GM23338 (cell line): ENCODE measurements around the gene CRYBG2. TPM values are rescaled to one million over a fixed set of nuclear protein-coding genes. Genes with fewer than 3 reads are reported as not detected.

ENCODE experiments used
- ATAC-seq: fragments of 200-7000 bp; cut with Tn5 transposase; 3 replicates; pipeline ENCODE4 v1.9.1; 2020
- DNase-seq: peaks from one replicate; pipeline ENCODE4 v3.0.0-alpha.2; 2015; ENCODE audit warnings: low spot score
- H2AFZ ChIP-seq: fragments of 200-600 bp; sonication (generic); 2 replicates; pipeline ENCODE4 v1.8.0; 2016; ENCODE audit warnings: antibody characterized with exemption, mild to moderate bottlenecking, moderate library complexity
- H3F3A ChIP-seq: fragments of 200-600 bp; sonication (generic); replicated peaks from 2 replicates; pipeline ENCODE4 v1.8.0; 2017; ENCODE audit warnings: antibody characterized with exemption, mixed run types, low read depth
- H3K27ac ChIP-seq: fragments of 200-600 bp; sonication (generic); 2 replicates; pipeline ENCODE4 v1.6.1; 2016; ENCODE audit warnings: low read depth
- H3K27me3 ChIP-seq: fragments of 200-600 bp; sonication (generic); 2 replicates; pipeline ENCODE4 v1.8.0; 2016; ENCODE audit warnings: mild to moderate bottlenecking, mixed run types, moderate library complexity; ENCODE audit not compliant: insufficient read depth
- H3K36me3 ChIP-seq: fragments of 200-600 bp; sonication (generic); 2 replicates; pipeline ENCODE4 v1.8.0; 2016; ENCODE audit warnings: mild to moderate bottlenecking; ENCODE audit not compliant: insufficient read depth
- H3K4me1 ChIP-seq: fragments of 200-600 bp; sonication (generic); 2 replicates; pipeline ENCODE4 v1.8.0; 2016; ENCODE audit warnings: mild to moderate bottlenecking, moderate library complexity; ENCODE audit not compliant: insufficient read depth
- H3K4me2 ChIP-seq: fragments of 200-600 bp; sonication (generic); 2 replicates; pipeline ENCODE4 v1.7.1; 2017; ENCODE audit warnings: mixed run types
- H3K4me3 ChIP-seq: fragments of 200-600 bp; sonication (generic); 2 replicates; pipeline ENCODE4 v1.6.1; 2016; ENCODE audit warnings: mixed run types
- H3K79me2 ChIP-seq: fragments of 200-600 bp; sonication (generic); replicated peaks from 2 replicates; pipeline ENCODE4 v1.8.0; 2017; ENCODE audit warnings: mild to moderate bottlenecking; ENCODE audit not compliant: insufficient read depth
- H3K9me2 ChIP-seq: fragments of 200-600 bp; sonication (generic); 2 replicates; pipeline ENCODE4 v1.8.0; 2017; ENCODE audit not compliant: insufficient read depth
- H4K20me1 ChIP-seq: fragments of 200-600 bp; sonication (generic); replicated peaks from 2 replicates; pipeline ENCODE4 v1.8.0; 2017; ENCODE audit warnings: mild to moderate bottlenecking; ENCODE audit not compliant: insufficient read depth
- H3K27ac Mint-ChIP-seq: 2 replicates; pipeline ENCODE4 v1.8.0; 2020; ENCODE audit warnings: inconsistent platforms, mild to moderate bottlenecking, moderate library complexity, mixed read lengths
- H3K27me3 Mint-ChIP-seq: 3 replicates; pipeline ENCODE4 v1.8.0; 2022; ENCODE audit warnings: low read depth, mild to moderate bottlenecking, moderate library complexity, mixed read lengths, inconsistent platforms; ENCODE audit not compliant: insufficient read depth, poor library complexity
- H3K36me3 Mint-ChIP-seq: 3 replicates; pipeline ENCODE4 v1.8.0; 2021; ENCODE audit warnings: low read depth, mild to moderate bottlenecking, inconsistent platforms, moderate library complexity, mixed read lengths
- H3K4me1 Mint-ChIP-seq: 3 replicates; pipeline ENCODE4 v1.8.0; 2020; ENCODE audit warnings: mild to moderate bottlenecking, inconsistent platforms, mixed read lengths
- H3K4me3 Mint-ChIP-seq: 3 replicates; pipeline ENCODE4 v1.8.0; 2021; ENCODE audit warnings: moderate library complexity, mild to moderate bottlenecking, inconsistent platforms, mixed read lengths
- H3K9me3 Mint-ChIP-seq: 3 replicates; pipeline ENCODE4 v1.8.0; 2020; ENCODE audit warnings: moderate library complexity, mild to moderate bottlenecking, inconsistent platforms, mixed read lengths
- CREB1 ChIP-seq: fragments of 250-450 bp; sonication (Bioruptor Pico); IDR thresholded peaks from 2 replicates; pipeline ENCODE4 v1.5.0; 2020; ENCODE audit warnings: low read depth, mild to moderate bottlenecking, moderate library complexity
- ETS1 ChIP-seq: IDR thresholded peaks from 2 replicates; pipeline ENCODE4 v1.6.1; 2016; ENCODE audit warnings: antibody characterized with exemption
- EZH2 ChIP-seq: fragments of 200-600 bp; sonication (generic); IDR thresholded peaks from one replicate; pipeline ENCODE4 v1.8.0; 2017; ENCODE audit warnings: antibody characterized with exemption, mild to moderate bottlenecking, low read depth; ENCODE audit not compliant: unreplicated experiment
- EZH2phosphoT487 ChIP-seq: fragments of 200-600 bp; sonication (generic); IDR thresholded peaks from one replicate; pipeline ENCODE4 v1.8.1; 2018; ENCODE audit warnings: antibody characterized with exemption; ENCODE audit not compliant: unreplicated experiment
- JUNB ChIP-seq: IDR thresholded peaks from one replicate; pipeline ENCODE4 v1.6.1; 2016; ENCODE audit warnings: antibody characterized with exemption; ENCODE audit not compliant: unreplicated experiment
- NANOG ChIP-seq: IDR thresholded peaks from 2 replicates; pipeline ENCODE4 v1.6.1; 2016; ENCODE audit warnings: antibody characterized with exemption, borderline replicate concordance
- POLR2AphosphoS5 ChIP-seq: IDR thresholded peaks from 2 replicates; pipeline ENCODE4 v1.6.1; 2016; ENCODE audit warnings: antibody characterized with exemption, low read depth
- STAT1 ChIP-seq: IDR thresholded peaks from one replicate; pipeline ENCODE4 v1.6.1; 2016; ENCODE audit warnings: antibody characterized with exemption; ENCODE audit not compliant: unreplicated experiment
- ZNF114 ChIP-seq: fragments of 250-450 bp; sonication (Bioruptor Pico); IDR thresholded peaks from 2 replicates; pipeline ENCODE4 v1.5.0; 2020; ENCODE audit warnings: mild to moderate bottlenecking, moderate library complexity
- ZNF331 ChIP-seq: fragments of 250-450 bp; sonication (Bioruptor Pico); IDR thresholded peaks from 2 replicates; pipeline ENCODE4 v1.5.0; 2020; ENCODE audit warnings: low read depth, mild to moderate bottlenecking, moderate library complexity
- polyA plus RNA-seq: library from polyadenylated mRNA; unstranded; fragments of >200 nt; fragmentation: Nextera tagmentation; extraction: Ambion mirVana; gene quantifications from 2 replicates; pipeline ENCODE4 v1.2.1, GENCODE V29; 2016
- total RNA-seq: library from RNA; depleted of rRNA; stranded (reverse); fragments of >200 nt; shearing (Covaris generic); gene quantifications from 2 replicates; pipeline ENCODE4 v1.2.3, GENCODE V29; 2014
- TF ChIP-seq, protein P1 (sequence below): fragments of 250-450 bp; sonication (Bioruptor Pico); IDR thresholded peaks from 2 replicates; pipeline ENCODE4 v1.5.0; 2020; ENCODE audit warnings: mild to moderate bottlenecking, moderate library complexity
- TF ChIP-seq, protein P2 (sequence below), 2 experiments: fragments of 200-600 bp in 1 of 2; sonication (generic) in 1 of 2; conservative IDR thresholded peaks; 2 replicates each; pipeline versions ENCODE4 v1.5.1 to v1.6.1; 2016 to 2017; ENCODE audit warnings: antibody characterized with exemption in 2 of 2, low read depth in 2 of 2, mild to moderate bottlenecking in 2 of 2, moderate library complexity in 1 of 2

Gene CRYBG2
- total and polyA plus RNA-seq, 2 experiments from 2014 or later, result 17.6 to 18.4 TPM

DNA sequence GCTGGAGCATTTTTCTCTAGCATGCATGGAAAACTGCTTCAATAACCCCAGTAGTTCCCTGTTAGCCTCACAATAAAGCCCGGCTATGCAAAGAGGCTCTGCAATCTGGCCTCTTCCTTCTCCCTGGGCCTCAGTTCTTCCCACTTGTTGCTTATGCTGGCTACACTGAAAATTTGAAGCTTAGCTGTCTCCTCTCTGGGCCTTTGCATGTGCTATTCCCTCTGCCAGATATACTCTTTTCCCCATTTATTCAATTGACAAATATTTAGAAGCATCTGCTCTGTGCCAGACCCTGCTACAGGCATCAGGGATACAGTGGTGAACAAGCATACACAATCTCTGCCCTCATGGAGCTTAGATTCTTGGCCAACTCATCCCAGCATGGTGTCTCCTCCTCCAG is 15.3 kb downstream of the CRYBG2 start:
- Mint-ChIP-seq H3K9me3 (no peaks in the 10 kb centered on the region), H3K4me1 (peaks cover 33% of the 10 kb centered on the region), H3K4me3 (no peak overlapping the region; the same call in 2 of the 3 replicates), H3K36me3 (peaks cover 4% of the 10 kb centered on the region; the same call in 1 of the 3 replicates), H3K27ac (no peak overlapping the region), H3K27me3 (peaks cover 17% of the 10 kb centered on the region)
- Histone ChIP-seq H3K4me2 (no peak overlapping the region), H3K9me2 (no peaks in the 10 kb centered on the region), H3K36me3 (no peaks in the 10 kb centered on the region), H3K27me3 (0 out of 2 replicates have a peak, but pooled peaks cover 3% of the 10 kb centered on the region), H3K4me1 (peaks cover 16% of the 10 kb centered on the region), H2AFZ (no peak overlapping the region), H3F3A (peaks cover 9% of the 10 kb centered on the region; the same call in 1 of the 2 replicates), H4K20me1 (no peaks in the 10 kb centered on the region), H3K4me3 (no peak overlapping the region), H3K79me2 (peaks cover 7% of the 10 kb centered on the region; the same call in 1 of the 2 replicates), H3K27ac (no peak overlapping the region)
- DNase-seq (no peak), ATAC-seq (no peak)
- TF ChIP-seq POLR2AphosphoS5 (no peak), ZNF331 (no peak), JUNB (no peak), EZH2phosphoT487 (no peak), EZH2 (no peak)

DNA sequence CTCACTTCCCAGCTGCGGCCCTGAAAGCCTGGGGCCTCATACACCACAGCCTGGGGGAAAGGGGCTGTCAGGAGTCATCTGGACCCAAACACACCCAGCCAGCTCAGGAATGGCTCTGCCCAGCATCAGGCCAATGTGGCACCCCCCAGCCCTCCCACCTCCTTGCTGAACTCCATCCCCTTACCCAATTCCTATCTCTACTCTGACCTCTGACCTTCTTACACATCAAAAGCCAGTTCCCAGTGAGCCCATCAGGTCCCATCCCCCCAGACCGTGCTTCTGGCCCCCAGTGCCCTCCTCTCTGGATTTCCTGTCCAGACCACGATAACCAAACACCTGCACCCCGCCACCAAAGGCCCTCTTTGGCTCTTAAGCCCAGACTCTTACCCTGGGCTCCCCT is 16.3 kb downstream of the CRYBG2 start:
- Histone ChIP-seq H2AFZ (no peak overlapping the region), H3K4me1 (peaks cover 16% of the 10 kb centered on the region), H3K9me2 (no peaks in the 10 kb centered on the region), H3K36me3 (no peaks in the 10 kb centered on the region), H3F3A (peaks cover 9% of the 10 kb centered on the region; the same call in 1 of the 2 replicates), H4K20me1 (no peaks in the 10 kb centered on the region), H3K4me2 (no peak overlapping the region), H3K4me3 (no peak overlapping the region), H3K27me3 (0 out of 2 replicates have a peak, but pooled peaks cover 3% of the 10 kb centered on the region), H3K27ac (no peak overlapping the region), H3K79me2 (peaks cover 7% of the 10 kb centered on the region; the same call in 1 of the 2 replicates)
- no peak overlapping the region for H3K27ac Mint-ChIP-seq
- H3K27me3 Mint-ChIP-seq, result peaks cover 17% of the 10 kb centered on the region
- no peaks in the 10 kb centered on the region for H3K9me3 Mint-ChIP-seq
- H3K36me3 Mint-ChIP-seq, result peaks cover 8% of the 10 kb centered on the region; the same call in 2 of the 3 replicates
- DNase-seq (no peak), ATAC-seq (no peak)
- H3K4me3 Mint-ChIP-seq, result no peak overlapping the region; the same call in 2 of the 3 replicates
- H3K4me1 Mint-ChIP-seq, result peaks cover 33% of the 10 kb centered on the region
- TF ChIP-seq ZNF331 (no peak), EZH2phosphoT487 (no peak), CREB1 (CRISPR knock-in tag) (no peak), ZNF114 (CRISPR knock-in tag) (no peak), POLR2AphosphoS5 (no peak), EZH2 (no peak), STAT1 (no peak), ETS1 (no peak), NANOG (no peak)
- TF ChIP-seq, protein P1, sequence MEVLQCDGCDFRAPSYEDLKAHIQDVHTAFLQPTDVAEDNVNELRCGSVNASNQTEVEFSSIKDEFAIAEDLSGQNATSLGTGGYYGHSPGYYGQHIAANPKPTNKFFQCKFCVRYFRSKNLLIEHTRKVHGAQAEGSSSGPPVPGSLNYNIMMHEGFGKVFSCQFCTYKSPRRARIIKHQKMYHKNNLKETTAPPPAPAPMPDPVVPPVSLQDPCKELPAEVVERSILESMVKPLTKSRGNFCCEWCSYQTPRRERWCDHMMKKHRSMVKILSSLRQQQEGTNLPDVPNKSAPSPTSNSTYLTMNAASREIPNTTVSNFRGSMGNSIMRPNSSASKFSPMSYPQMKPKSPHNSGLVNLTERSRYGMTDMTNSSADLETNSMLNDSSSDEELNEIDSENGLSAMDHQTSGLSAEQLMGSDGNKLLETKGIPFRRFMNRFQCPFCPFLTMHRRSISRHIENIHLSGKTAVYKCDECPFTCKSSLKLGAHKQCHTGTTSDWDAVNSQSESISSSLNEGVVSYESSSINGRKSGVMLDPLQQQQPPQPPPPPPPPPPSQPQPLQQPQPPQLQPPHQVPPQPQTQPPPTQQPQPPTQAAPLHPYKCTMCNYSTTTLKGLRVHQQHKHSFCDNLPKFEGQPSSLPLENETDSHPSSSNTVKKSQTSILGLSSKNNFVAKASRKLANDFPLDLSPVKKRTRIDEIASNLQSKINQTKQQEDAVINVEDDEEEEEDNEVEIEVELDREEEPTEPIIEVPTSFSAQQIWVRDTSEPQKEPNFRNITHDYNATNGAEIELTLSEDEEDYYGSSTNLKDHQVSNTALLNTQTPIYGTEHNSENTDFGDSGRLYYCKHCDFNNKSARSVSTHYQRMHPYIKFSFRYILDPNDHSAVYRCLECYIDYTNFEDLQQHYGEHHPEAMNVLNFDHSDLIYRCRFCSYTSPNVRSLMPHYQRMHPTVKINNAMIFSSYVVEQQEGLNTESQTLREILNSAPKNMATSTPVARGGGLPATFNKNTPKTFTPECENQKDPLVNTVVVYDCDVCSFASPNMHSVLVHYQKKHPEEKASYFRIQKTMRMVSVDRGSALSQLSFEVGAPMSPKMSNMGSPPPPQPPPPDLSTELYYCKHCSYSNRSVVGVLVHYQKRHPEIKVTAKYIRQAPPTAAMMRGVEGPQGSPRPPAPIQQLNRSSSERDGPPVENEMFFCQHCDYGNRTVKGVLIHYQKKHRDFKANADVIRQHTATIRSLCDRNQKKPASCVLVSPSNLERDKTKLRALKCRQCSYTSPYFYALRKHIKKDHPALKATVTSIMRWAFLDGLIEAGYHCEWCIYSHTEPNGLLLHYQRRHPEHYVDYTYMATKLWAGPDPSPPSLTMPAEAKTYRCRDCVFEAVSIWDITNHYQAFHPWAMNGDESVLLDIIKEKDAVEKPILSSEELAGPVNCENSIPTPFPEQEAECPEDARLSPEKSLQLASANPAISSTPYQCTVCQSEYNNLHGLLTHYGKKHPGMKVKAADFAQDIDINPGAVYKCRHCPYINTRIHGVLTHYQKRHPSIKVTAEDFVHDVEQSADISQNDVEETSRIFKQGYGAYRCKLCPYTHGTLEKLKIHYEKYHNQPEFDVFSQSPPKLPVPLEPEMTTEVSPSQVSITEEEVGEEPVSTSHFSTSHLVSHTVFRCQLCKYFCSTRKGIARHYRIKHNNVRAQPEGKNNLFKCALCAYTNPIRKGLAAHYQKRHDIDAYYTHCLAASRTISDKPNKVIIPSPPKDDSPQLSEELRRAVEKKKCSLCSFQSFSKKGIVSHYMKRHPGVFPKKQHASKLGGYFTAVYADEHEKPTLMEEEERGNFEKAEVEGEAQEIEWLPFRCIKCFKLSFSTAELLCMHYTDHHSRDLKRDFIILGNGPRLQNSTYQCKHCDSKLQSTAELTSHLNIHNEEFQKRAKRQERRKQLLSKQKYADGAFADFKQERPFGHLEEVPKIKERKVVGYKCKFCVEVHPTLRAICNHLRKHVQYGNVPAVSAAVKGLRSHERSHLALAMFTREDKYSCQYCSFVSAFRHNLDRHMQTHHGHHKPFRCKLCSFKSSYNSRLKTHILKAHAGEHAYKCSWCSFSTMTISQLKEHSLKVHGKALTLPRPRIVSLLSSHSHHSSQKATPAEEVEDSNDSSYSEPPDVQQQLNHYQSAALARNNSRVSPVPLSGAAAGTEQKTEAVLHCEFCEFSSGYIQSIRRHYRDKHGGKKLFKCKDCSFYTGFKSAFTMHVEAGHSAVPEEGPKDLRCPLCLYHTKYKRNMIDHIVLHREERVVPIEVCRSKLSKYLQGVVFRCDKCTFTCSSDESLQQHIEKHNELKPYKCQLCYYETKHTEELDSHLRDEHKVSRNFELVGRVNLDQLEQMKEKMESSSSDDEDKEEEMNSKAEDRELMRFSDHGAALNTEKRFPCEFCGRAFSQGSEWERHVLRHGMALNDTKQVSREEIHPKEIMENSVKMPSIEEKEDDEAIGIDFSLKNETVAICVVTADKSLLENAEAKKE, result no peak
- TF ChIP-seq, protein P2, sequence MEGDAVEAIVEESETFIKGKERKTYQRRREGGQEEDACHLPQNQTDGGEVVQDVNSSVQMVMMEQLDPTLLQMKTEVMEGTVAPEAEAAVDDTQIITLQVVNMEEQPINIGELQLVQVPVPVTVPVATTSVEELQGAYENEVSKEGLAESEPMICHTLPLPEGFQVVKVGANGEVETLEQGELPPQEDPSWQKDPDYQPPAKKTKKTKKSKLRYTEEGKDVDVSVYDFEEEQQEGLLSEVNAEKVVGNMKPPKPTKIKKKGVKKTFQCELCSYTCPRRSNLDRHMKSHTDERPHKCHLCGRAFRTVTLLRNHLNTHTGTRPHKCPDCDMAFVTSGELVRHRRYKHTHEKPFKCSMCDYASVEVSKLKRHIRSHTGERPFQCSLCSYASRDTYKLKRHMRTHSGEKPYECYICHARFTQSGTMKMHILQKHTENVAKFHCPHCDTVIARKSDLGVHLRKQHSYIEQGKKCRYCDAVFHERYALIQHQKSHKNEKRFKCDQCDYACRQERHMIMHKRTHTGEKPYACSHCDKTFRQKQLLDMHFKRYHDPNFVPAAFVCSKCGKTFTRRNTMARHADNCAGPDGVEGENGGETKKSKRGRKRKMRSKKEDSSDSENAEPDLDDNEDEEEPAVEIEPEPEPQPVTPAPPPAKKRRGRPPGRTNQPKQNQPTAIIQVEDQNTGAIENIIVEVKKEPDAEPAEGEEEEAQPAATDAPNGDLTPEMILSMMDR (conservative IDR thresholded peaks at IDR 0.05; ENCODE audit: low read depth in 2 of 2), result no peak
